Astrocyte (in vitro differentiated cells and primary cell): ENCODE measurements around the gene ABHD16B.

Experiments
- EZH2 ChIP-seq: IDR thresholded peaks from 2 replicates; pipeline ENCODE4 v1.6.1; 2012; ENCODE audit warnings: mild to moderate bottlenecking, low read length, inconsistent platforms; ENCODE audit not compliant: insufficient read depth
- TF ChIP-seq, protein P1 (sequence below): IDR thresholded peaks from 2 replicates; pipeline ENCODE4 v1.5.1; 2011; ENCODE audit warnings: low read depth, mild to moderate bottlenecking, inconsistent platforms, low read length, moderate library complexity; ENCODE audit not compliant: insufficient read depth

DNA sequence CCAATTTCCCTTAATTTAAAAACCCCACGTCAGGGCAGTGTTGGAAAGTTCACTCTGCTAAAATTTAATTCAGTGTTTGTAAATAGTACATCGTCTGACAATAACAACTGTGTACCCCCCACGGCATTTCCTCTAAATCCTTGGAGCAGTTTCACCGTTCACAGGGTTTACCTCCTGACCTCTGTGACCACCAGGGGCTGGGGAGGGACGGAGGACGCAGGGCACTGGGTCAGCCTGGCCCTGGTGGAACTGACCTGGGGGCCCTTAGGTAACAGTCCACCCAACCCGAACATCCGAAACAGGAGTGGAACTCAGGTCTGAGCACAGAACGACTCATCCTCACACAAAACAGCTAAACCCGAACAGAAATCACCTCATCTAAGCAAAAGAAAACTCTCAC lies 32.3 kb upstream of the ABHD16B start:
- TF ChIP-seq, protein P1, sequence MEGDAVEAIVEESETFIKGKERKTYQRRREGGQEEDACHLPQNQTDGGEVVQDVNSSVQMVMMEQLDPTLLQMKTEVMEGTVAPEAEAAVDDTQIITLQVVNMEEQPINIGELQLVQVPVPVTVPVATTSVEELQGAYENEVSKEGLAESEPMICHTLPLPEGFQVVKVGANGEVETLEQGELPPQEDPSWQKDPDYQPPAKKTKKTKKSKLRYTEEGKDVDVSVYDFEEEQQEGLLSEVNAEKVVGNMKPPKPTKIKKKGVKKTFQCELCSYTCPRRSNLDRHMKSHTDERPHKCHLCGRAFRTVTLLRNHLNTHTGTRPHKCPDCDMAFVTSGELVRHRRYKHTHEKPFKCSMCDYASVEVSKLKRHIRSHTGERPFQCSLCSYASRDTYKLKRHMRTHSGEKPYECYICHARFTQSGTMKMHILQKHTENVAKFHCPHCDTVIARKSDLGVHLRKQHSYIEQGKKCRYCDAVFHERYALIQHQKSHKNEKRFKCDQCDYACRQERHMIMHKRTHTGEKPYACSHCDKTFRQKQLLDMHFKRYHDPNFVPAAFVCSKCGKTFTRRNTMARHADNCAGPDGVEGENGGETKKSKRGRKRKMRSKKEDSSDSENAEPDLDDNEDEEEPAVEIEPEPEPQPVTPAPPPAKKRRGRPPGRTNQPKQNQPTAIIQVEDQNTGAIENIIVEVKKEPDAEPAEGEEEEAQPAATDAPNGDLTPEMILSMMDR, result no peak
- TF ChIP-seq EZH2, result no peak
